NCI-H526 treated with DMSO at 0.1 percent for 48 hours (cell line): ENCODE measurements around the gene ALX4.

Experiments used
- DNase-seq: peaks from one replicate; lab custom pipeline; 2025; lab: John Stamatoyannopoulos, UW

Gene ALX4

GRCh38 chr11:44315947-44316658 lies 6.2 kb upstream of the ALX4 start:
- no peak for DNase-seq

GRCh38 chr11:44314733-44315132 lies 4.8 kb upstream of the ALX4 start:
- no peak for DNase-seq

- no peak for DNase-seq
Measured at GRCh38 chr11:44313761-44314489, 4.0 kb upstream of the ALX4 start.

- no peak for DNase-seq
Measured at GRCh38 chr11:44312876-44313275, 2.9 kb upstream of the ALX4 start.

GRCh38 chr11:44311339-44312261 lies 1.7 kb upstream of the ALX4 start:
- no peak for DNase-seq

- DNase-seq: no peak
Measured at GRCh38 chr11:44310463-44311272, 729 bp upstream of the ALX4 start.

GRCh38 chr11:44310206-44310462 lies 195 bp upstream of the ALX4 start:
- no peak for DNase-seq

- no peak for DNase-seq
Measured at GRCh38 chr11:44308923-44309477, 939 bp downstream of the ALX4 start.

- no peak for DNase-seq
Measured at GRCh38 chr11:44308256-44308922, 1.6 kb downstream of the ALX4 start.

- no peak for DNase-seq
Measured at GRCh38 chr11:44307340-44308099, 2.4 kb downstream of the ALX4 start.

GRCh38 chr11:44306918-44307244 lies 3.1 kb downstream of the ALX4 start:
- no peak for DNase-seq

GRCh38 chr11:44306052-44306917 lies 3.7 kb downstream of the ALX4 start:
- DNase-seq: no peak

GRCh38 chr11:44305470-44306051 lies 4.4 kb downstream of the ALX4 start:
- DNase-seq: no peak

GRCh38 chr11:44305026-44305469 lies 4.9 kb downstream of the ALX4 start:
- no peak for DNase-seq

- no peak for DNase-seq
Measured at GRCh38 chr11:44304091-44305025, 5.6 kb downstream of the ALX4 start.

GRCh38 chr11:44303401-44303938 lies 6.5 kb downstream of the ALX4 start:
- DNase-seq: no peak

- DNase-seq: no peak
Measured at GRCh38 chr11:44301564-44302271, 8.2 kb downstream of the ALX4 start.
